ENCODE data around the gene BABAM1.

The BABAM1 gene

DNA sequence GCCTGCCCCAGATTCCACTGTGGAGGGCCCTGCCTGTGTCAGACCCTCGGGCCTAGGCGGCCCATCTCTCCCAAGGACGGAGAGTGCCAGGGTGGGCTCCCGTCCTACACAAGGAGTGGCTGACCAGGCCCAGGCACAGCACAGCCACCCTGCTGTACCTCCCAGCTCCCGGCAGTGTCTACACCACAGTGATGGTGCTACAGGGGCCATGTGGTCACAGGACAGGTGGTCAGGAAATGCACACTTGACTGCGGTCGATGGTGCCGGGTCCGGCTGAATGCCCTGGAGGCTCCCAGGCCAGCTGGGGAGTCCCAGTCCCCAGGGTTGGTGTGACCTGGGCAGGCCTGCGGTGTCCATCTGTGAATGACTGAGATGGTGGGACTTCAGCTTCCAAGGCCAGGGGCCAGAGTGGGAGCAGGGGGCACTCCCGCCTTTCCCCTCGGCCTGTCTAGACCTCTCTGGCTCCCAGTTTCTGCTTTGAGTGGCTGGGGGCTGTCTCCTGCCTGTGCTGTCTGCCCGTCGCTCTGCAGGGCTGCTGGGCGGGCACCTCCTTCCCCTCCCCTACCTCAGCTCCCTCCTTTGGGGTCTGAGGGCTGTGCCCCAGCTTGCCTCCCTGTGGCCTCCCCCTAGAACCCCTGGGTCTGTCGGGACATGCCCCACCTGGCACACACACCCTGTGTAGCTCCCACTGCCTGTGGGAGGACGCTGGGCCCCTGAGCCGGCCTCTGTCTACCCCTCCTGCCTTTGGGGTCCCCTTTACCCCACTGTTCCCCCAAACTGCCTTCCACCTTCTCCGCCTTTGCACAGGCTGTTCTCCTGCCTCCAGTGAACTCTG lies 54.6 kb downstream of the BABAM1 start:
- DNase-seq (ENCODE audit: low read depth in 2 of 2): no peak

DNA sequence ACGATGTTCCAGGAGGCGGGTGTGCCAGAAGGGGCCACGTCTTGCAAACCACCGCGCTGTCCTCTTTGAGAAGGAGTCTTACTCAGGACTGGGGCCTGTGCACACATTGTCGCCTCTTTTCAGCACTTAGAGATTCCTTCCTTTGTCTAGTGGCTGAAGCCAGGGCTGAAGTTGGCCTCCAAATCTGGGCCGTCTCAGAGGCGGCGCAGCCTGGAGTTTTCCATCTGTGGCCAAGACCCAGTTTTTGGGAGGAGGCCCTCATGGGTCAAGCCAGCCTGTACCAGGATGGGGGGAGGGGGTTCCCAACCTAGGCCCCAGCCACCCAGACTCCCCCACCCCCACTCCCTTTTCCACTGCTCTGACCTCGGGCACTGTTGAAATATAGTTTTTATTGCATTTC lies 55.6 kb downstream of the BABAM1 start:
- no peak for DNase-seq (ENCODE audit: low read depth in 2 of 2)

DNA sequence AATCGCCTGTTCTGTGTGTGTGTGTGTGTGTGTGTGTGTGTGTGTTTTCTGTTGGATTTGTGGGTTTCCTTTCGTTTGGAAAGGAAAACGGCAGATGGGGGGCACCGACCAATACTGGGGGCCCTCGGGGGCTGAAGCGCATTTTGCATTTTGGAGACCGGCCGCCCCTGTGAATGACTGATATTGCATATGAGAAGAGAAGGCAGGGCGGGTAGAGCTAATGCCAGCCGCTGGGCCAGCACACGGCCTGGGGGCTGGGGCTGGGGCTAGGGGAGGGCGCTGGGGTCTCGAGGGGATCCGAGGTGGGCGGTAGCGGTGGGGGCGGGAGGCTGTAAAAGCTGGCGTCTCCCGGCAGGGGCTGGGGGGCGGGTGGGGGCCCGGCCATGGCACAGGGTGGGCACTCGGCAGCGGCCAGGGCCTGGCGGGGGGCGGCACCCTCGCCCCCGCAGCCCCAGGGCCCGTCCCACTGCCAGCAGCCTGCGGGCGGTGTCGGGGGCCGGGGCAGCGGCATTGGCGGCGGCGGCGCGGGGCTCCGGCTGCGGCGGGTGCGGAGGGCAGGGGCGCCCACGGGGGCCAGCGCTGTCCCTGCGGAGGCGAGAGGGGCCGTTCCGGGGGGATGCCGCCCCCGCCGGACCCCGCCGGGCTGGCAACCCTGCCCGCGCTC lies 56.2 kb downstream of the BABAM1 start:
- DNase-seq (ENCODE audit: low read depth in 2 of 2): no peak

- no peak for DNase-seq (ENCODE audit: low read depth in 2 of 2)
These were observed 56.7 kb downstream of the BABAM1 start for GRCh38 chr19:17323964-17324332.

DNA sequence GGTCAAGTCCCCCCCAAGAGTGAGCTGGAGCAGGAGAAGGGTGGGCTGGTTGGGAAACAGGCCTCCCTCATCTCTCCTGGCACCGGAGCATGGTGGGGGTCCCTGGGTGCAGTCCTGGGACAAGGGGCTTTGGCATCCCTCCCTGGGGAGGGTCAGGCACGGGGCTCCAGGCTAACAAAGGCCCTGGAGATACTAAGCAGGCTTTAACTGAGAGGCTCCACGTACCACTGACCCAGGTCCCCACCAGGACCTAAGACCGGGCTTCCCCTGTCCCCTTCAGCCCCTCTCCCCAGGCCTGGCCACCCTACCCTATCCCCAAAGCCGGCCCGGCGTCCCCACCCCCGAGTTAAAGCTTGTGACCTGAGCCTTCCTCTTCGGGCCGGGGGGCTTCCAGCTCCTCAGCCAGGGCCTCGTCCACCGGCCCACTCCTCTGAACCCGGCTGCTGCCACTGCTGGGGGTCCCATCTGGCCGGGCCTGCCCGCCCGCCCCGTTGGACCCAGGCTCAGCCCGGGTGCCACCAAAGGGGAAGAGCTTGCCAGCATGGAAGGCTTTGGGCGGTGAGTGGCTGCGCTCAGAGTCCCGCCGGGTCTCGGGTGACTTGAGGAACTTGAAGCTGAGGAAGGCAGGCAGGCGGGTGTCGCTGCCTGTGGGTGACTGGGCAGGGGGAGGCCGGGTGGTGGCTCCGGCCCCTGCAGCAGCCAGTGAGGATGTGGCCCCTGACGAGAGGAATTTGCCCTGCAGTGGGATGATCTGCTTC lies 57.3 kb downstream of the BABAM1 start:
- DNase-seq (ENCODE audit: low read depth in 2 of 2): no peak

GRCh38 chr19:17325133-17325532 lies 57.9 kb downstream of the BABAM1 start:
- no peak for DNase-seq (ENCODE audit: low read depth in 2 of 2)

DNA sequence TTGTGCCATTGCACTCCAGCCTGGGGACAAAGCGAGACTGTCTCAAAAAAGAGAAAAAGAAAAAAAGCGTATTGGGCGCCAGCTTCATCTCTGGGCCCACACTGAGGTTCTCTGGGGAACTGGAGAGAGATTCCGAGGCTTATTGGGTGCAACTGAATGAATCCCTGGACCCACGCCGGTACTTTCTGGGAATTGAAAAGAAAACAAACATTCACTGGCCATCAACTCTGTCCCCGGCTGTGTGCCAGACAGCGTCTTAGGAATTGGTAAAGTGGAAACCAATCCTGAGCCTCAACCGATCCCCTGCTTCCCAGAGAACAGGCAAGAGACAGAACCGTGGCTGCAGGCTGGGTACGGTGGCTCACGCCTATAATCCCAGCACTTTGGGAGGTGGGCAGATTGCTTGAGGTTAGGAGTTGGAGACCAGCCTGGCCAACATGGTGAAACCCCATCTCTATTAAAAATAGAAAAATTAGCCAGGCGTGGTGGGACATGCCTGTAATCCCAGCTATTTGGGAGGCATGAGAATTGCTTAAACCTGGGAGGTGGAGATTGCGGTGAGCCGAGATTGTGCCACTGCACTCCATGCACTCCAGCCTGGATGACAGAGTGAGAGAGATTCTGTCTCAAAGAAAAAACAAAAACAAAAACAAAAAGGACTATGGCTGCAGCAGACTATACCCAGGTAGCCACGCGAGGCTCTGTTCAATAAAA lies 58.8 kb downstream of the BABAM1 start:
- no peak for DNase-seq (ENCODE audit: low read depth in 2 of 2)

DNA sequence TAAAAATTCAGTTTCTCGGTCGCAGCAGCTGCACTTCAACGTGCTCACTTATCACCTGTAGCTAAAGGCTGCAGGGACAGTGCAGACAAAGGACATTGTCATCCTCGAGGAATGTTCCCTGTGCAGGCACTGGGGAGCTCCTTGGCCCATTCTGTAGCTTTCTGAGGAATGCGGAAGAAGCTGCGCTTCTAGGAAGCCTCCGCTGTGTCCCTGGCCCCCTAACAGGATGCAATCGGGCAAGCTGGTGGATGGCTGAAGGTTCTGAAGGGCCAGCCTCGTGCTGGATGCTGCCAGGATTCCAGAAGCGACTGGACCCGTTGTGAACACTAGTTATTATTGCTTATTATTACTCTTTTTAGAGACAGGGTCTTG lies 59.3 kb downstream of the BABAM1 start:
- no peak for DNase-seq (ENCODE audit: low read depth in 2 of 2)

- no peak for DNase-seq (ENCODE audit: low read depth in 2 of 2)
These were observed 59.9 kb downstream of the BABAM1 start for GRCh38 chr19:17327068-17327653.

GRCh38 chr19:17327654-17328516 lies 60.6 kb downstream of the BABAM1 start:
- DNase-seq (ENCODE audit: low read depth in 2 of 2): no peak

Measured in fibroblast of skin of left biceps (primary cell).